A673 (cell line): ENCODE results near the gene TPX2.

Experiments
- EZH2 ChIP-seq: fragments of 200-600 bp; sonication (generic); IDR thresholded peaks from 2 replicates; pipeline ENCODE4 v1.6.1; 2017; ENCODE audit warnings: borderline replicate concordance, low read depth, mild to moderate bottlenecking, mixed read lengths, antibody characterized with exemption, low read length; ENCODE audit not compliant: poor library complexity, severe bottlenecking
- TF ChIP-seq, protein P1 (sequence below): fragments of 300-800, 200-600 bp; sonication (generic); conservative IDR thresholded peaks from 2 replicates; pipeline ENCODE4 v1.5.1; 2017; ENCODE audit warnings: low read depth, mild to moderate bottlenecking, antibody characterized with exemption, low read length, moderate library complexity, mixed read lengths

DNA sequence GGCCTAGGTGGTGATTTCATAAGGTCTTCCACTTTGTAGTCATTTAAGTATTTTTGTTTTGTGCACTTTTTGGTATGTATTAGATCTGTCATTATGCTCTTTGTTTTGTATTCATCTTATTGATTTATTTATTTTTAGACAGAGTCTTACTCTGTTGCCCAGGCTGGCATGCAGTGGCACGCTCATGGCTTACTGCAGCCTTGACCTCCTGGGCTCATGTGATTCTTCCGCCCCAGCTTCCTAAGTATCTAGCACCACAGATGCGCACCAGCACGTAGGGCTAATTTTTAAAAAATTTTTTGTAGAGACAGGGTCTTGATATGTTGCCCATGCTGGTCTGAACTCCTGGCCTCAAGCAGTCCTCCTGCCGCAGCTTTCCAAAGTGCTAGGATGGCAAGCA, 30.6 kb downstream of the TPX2 start:
- TF ChIP-seq, protein P1, sequence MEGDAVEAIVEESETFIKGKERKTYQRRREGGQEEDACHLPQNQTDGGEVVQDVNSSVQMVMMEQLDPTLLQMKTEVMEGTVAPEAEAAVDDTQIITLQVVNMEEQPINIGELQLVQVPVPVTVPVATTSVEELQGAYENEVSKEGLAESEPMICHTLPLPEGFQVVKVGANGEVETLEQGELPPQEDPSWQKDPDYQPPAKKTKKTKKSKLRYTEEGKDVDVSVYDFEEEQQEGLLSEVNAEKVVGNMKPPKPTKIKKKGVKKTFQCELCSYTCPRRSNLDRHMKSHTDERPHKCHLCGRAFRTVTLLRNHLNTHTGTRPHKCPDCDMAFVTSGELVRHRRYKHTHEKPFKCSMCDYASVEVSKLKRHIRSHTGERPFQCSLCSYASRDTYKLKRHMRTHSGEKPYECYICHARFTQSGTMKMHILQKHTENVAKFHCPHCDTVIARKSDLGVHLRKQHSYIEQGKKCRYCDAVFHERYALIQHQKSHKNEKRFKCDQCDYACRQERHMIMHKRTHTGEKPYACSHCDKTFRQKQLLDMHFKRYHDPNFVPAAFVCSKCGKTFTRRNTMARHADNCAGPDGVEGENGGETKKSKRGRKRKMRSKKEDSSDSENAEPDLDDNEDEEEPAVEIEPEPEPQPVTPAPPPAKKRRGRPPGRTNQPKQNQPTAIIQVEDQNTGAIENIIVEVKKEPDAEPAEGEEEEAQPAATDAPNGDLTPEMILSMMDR = no peak
- TF ChIP-seq EZH2 = no peak
